DMS153 treated with DMSO at 0.1 percent for 48 hours (cell line): ENCODE data around the gene ARSB.

Experiments used
- DNase-seq: peaks from one replicate; lab custom pipeline; 2025; ENCODE audit not compliant: unreplicated experiment; lab: John Stamatoyannopoulos, UW

Gene ARSB

GRCh38 chr5:78985116-78985724 is at the start of gene ARSB:
Gene ARSB, minus strand, starts transcription at chr5:78985310. Its CDS starts 62 bp downstream, at chr5:78985248.
- no peak for DNase-seq

- DNase-seq: no peak
Measured at GRCh38 chr5:79032782-79033181, 47.7 kb upstream of the ARSB start.

- DNase-seq: no peak
Measured at GRCh38 chr5:79032031-79032695, 47.1 kb upstream of the ARSB start.

- no peak for DNase-seq
Measured at GRCh38 chr5:79031485-79031867, 46.4 kb upstream of the ARSB start.

GRCh38 chr5:79030663-79031484 is 45.8 kb upstream of the ARSB start:
- no peak for DNase-seq

GRCh38 chr5:79025054-79025472 is 40.0 kb upstream of the ARSB start:
- peak; percentile 0 for DNase-seq

- no peak for DNase-seq
Measured at GRCh38 chr5:79023947-79024346, 38.8 kb upstream of the ARSB start.

- DNase-seq: no peak
Measured at GRCh38 chr5:79023348-79023747, 38.2 kb upstream of the ARSB start.

- no peak for DNase-seq
Measured at GRCh38 chr5:79022771-79023170, 37.7 kb upstream of the ARSB start.

- peak; percentile 1 for DNase-seq
Measured at GRCh38 chr5:79021753-79022152, 36.6 kb upstream of the ARSB start.

GRCh38 chr5:79020861-79021561 is 35.9 kb upstream of the ARSB start:
- DNase-seq: peak; percentile 1

GRCh38 chr5:79014631-79015030 is 29.5 kb upstream of the ARSB start:
- DNase-seq: no peak

- no peak for DNase-seq
Measured at GRCh38 chr5:79011869-79012268, 26.8 kb upstream of the ARSB start.

- no peak for DNase-seq
Measured at GRCh38 chr5:79011219-79011836, 26.2 kb upstream of the ARSB start.

GRCh38 chr5:79008362-79008761 is 23.3 kb upstream of the ARSB start:
- DNase-seq: no peak

GRCh38 chr5:79007872-79008271 is 22.8 kb upstream of the ARSB start:
- no peak for DNase-seq

- no peak for DNase-seq
Measured at GRCh38 chr5:79005936-79006631, 21.0 kb upstream of the ARSB start.

GRCh38 chr5:79005151-79005550 is 20.0 kb upstream of the ARSB start:
- DNase-seq: no peak

- DNase-seq: no peak
Measured at GRCh38 chr5:79002374-79002773, 17.3 kb upstream of the ARSB start.

GRCh38 chr5:79001471-79001870 is 16.4 kb upstream of the ARSB start:
- DNase-seq: no peak
